K562 (cell line): ENCODE data around the gene UNC13C. TPM values are rescaled to one million over a fixed set of nuclear protein-coding genes. Genes with fewer than 3 reads are reported as not detected.

Experiments used
- ATAC-seq: fragments of 200-7000 bp; cut with Tn5 transposase; 3 replicates; pipeline ENCODE4 v1.9.1; 2020; ENCODE audit warnings: moderate library complexity
- BruUV-seq: library from RNA; stranded (reverse); fragments of 400-500 nt; replicated peaks from 2 replicates; lab custom pipeline; 2021; lab: Mats Ljungman, UMichigan
- CTCF ChIA-PET: fragments of 300-600 bp; formaldehyde crosslinking; extraction: SDS; loops from one replicate; lab custom pipeline; 2021; ENCODE audit warnings: low intra/inter-chr PET ratio; lab: Yijun Ruan, JAX
- POLR2A ChIA-PET: fragments of 300-600, 350-650 bp; sonication (Branson Sonifier 250); formaldehyde crosslinking; extraction: SDS; loops from one replicate; lab custom pipeline; 2021; ENCODE audit warnings: antibody characterized with exemption, inconsistent platforms; lab: Yijun Ruan, JAX
- DNase-seq, 4 experiments: peaks; one replicate each; pipeline versions ENCODE4 v3.0.0 to v3.0.0-alpha.2; 2011 to 2018; ENCODE audit warnings: low spot score in 3 of 4, mixed read lengths in 3 of 4; ENCODE audit errors: extremely low read depth in 1 of 4
- FAIRE-seq: peaks from 2 replicates; lab custom pipeline; 2011; peaks lifted over from hg19 to GRCh38; lab: Jason Lieb, UNC
- H2AFZ ChIP-seq: 2 replicates; pipeline ENCODE4 v1.6.0; 2011; ENCODE audit warnings: low read depth, low read length, control low read depth, inconsistent platforms
- H3K27ac ChIP-seq: fragments of 200-600 bp; 3 replicates; pipeline ENCODE4 v1.8.0; 2011; ENCODE audit warnings: low read depth, mild to moderate bottlenecking, control low read depth, inconsistent platforms, low read length, moderate library complexity, mixed read lengths; ENCODE audit errors: extremely low read depth
- H3K27me3 ChIP-seq, 2 experiments: fragments of 300-600 bp in 1 of 2; 2 replicates in 1 of 2; 3 replicates in 1 of 2; pipeline versions ENCODE4 v1.6.0 to v1.8.0; 2011; ENCODE audit warnings: inconsistent platforms in 2 of 2, low read length in 2 of 2, mild to moderate bottlenecking in 1 of 2, mixed read lengths in 1 of 2, moderate library complexity in 1 of 2; ENCODE audit not compliant: control insufficient read depth in 2 of 2, insufficient read depth in 2 of 2
- H3K36me3 ChIP-seq: fragments of 300-600 bp; 3 replicates; pipeline ENCODE4 v1.8.0; 2011; ENCODE audit warnings: mild to moderate bottlenecking, low read length, inconsistent platforms; ENCODE audit not compliant: control insufficient read depth, insufficient read depth
- H3K4me1 ChIP-seq, 2 experiments: fragments of 200-600 bp in 1 of 2; replicated peaks in 1 of 2; 2 replicates in 1 of 2; 3 replicates in 1 of 2; pipeline versions ENCODE4 v1.5.1 to v1.8.0; 2011; ENCODE audit warnings: inconsistent platforms in 2 of 2, low read length in 2 of 2, mild to moderate bottlenecking in 1 of 2, mixed read lengths in 1 of 2, moderate library complexity in 1 of 2; ENCODE audit not compliant: control insufficient read depth in 2 of 2, insufficient read depth in 2 of 2
- H3K4me2 ChIP-seq: 2 replicates; pipeline ENCODE4 v1.6.1; 2011; ENCODE audit warnings: low read length, control low read depth, inconsistent platforms, mixed read lengths; ENCODE audit not compliant: insufficient read depth
- H3K4me3 ChIP-seq: fragments of 200-600 bp; sonication (generic), shearing (Covaris generic); 2 replicates; pipeline ENCODE4 v1.5.1; 2016; ENCODE audit warnings: control low read depth, inconsistent platforms
- H3K79me2 ChIP-seq: fragments of 200-600 bp; 3 replicates; pipeline ENCODE4 v1.8.0; 2011; ENCODE audit warnings: low read length, inconsistent platforms; ENCODE audit not compliant: control insufficient read depth, insufficient read depth
- H3K9ac ChIP-seq, 2 experiments: 2 replicates each; pipeline versions ENCODE4 v1.6.0 to v1.6.1; 2011; ENCODE audit warnings: low read depth in 2 of 2, low read length in 2 of 2, control low read depth in 1 of 2, inconsistent platforms in 1 of 2, mild to moderate bottlenecking in 1 of 2, mixed read lengths in 1 of 2; ENCODE audit not compliant: insufficient read depth in 1 of 2
- H3K9me1 ChIP-seq: one replicate; pipeline ENCODE4 v1.6.0; 2011; ENCODE audit warnings: inconsistent platforms, mild to moderate bottlenecking, low read length, moderate library complexity; ENCODE audit not compliant: control insufficient read depth, insufficient read depth
- H3K9me3 ChIP-seq: replicated peaks from 2 replicates; pipeline ENCODE4 v1.5.1; 2011; ENCODE audit warnings: low read depth, low read length, inconsistent platforms; ENCODE audit not compliant: control insufficient read depth, insufficient read depth
- H4K20me1 ChIP-seq: replicated peaks from 2 replicates; pipeline ENCODE4 v1.6.1; 2011; ENCODE audit warnings: low read length, inconsistent platforms, mixed read lengths; ENCODE audit not compliant: control insufficient read depth, insufficient read depth
- GTF3C2 ChIP-seq: IDR thresholded peaks from 3 replicates; pipeline ENCODE4 v1.6.1; 2011; ENCODE audit warnings: borderline replicate concordance, mild to moderate bottlenecking, moderate library complexity; ENCODE audit not compliant: insufficient read length; ENCODE audit errors: extremely low read depth
- TCF3 ChIP-seq: sonication (generic); formaldehyde crosslinking; IDR thresholded peaks from 2 replicates; pipeline ENCODE4 v1.4.0; 2020; ENCODE audit warnings: mild to moderate bottlenecking, missing genetic modification reagents
- ZNF174 ChIP-seq: fragments of 250-450 bp; sonication (Bioruptor Pico); IDR thresholded peaks from 2 replicates; pipeline ENCODE4 v1.4.0; 2020; ENCODE audit warnings: mild to moderate bottlenecking
- WGBS: fragments of 100-300 bp; shearing (Covaris generic); methylation state at CpG from one replicate; pipeline ENCODE4 v1.1.6; 2016; ENCODE audit warnings: low coverage, mixed read lengths; ENCODE audit not compliant: insufficient coverage; ENCODE audit errors: missing lambda C conversion rate; 5-methylcytosine and 5-hydroxymethylcytosine counted together
- in situ Hi-C: fragments of 300-500 bp; cut with MboI; formaldehyde crosslinking; loops from 4 replicates; pipeline ENCODE4 v1.15.0; 2018; ENCODE audit warnings: inconsistent platforms, mixed read lengths
- intact Hi-C: fragments of 100-400 bp; cut with micrococcal nuclease; formaldehyde crosslinking; loops from 2 replicates; pipeline ENCODE4 v1.14.2; 2022
- polyA plus RNA-seq, 8 experiments: library from polyadenylated mRNA; depleted of rRNA in 4 of 8; stranded (reverse) in 5 of 8; unstranded in 3 of 8; fragments of >200 nt; fragmentation: Nextera tagmentation in 2 of 8; fragmentation: Illumina TruSeq in 1 of 8; extraction: Ambion mirVana in 2 of 8; extraction: Trizol in 1 of 8; gene quantifications; 2 replicates each; pipeline versions ENCODE4 v1.2.1 to v1.2.3, GENCODE V29; 2011 to 2014; ENCODE audit warnings: inconsistent platforms in 1 of 8, missing spikeins in 1 of 8
- total RNA-seq, 7 experiments: library from RNA; depleted of rRNA in 6 of 7; stranded (reverse); fragments of >200 nt in 6 of 7; fragmentation: Illumina TruSeq in 2 of 7; extraction: Trizol in 2 of 7; gene quantifications; 2 replicates each; pipeline versions ENCODE4 v1.2.1 to v1.2.3, GENCODE V29; 2011 to 2021; ENCODE audit warnings: low replicate concordance in 1 of 7

The UNC13C gene
- total and polyA plus RNA-seq, 9 of the 15 experiments (the other 6 are each of a cell fraction or from before 2014, with no cell fraction given): not detected

DNA sequence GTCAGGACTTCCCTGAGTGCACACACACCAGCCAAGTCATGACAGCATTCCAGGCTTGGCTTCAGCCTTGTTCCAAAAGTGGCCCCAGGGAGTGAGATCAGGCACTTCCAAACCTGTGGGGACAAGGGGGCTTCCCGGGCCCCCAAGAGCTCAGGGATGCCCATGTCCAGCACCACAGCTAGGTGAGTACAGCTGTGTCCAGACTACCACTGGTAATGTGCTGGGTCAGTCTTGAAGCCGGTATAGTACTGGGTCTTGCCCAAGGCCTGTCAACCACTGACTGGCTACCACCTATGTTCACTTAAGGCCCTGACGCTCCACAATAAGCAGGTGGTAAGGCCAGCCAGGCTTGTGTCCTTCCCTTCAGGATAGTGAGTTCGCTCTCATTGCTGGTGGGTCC, 249.3 kb downstream of the UNC13C start (continued):
- no peak for TF ChIP-seq GTF3C2
- TF ChIP-seq ZNF174 (CRISPR knock-in tag): no peak

DNA sequence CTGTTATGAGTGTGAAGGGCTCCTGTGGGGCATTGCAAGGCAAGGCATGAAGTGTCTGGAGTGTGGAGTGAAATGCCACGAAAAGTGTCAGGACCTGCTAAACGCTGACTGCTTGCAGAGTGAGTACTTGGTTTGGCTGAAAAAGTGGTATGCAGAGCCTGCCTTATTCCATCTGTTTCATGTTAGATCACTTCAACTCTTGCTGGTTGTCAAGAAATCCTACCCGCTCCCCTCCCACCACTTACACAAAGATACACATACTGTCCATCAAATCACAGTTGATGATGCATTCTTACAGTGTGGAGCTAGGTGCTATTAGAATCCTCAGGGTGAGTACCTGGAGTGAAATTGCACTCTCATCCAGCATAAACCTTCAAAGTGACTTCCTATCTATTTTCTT, 272.1 kb downstream of the UNC13C start:
- Histone ChIP-seq H3K79me2 (no peaks in the 10 kb centered on the region), H3K36me3 (no peaks in the 10 kb centered on the region), H3K4me2 (no peak overlapping the region), H3K9me1 (no peaks in the 10 kb centered on the region), H3K27me3 (no peaks in the 10 kb centered on the region), H3K4me3 (no peak overlapping the region), H3K4me1 (no peaks in the 10 kb centered on the region), H2AFZ (no peak overlapping the region), H4K20me1 (no peaks in the 10 kb centered on the region), H3K27ac (no peak overlapping the region), H3K9me3 (no peaks in the 10 kb centered on the region), H3K9ac (no peak overlapping the region)
- ATAC-seq: no peak
- BruUV-seq: no TSS peak
- no peak for DNase-seq
- 0% methylated on average over 3 of the region's 3 CpGs for WGBS
- in situ Hi-C loops (no loop called here), intact Hi-C loops (no loop called here)
- ChIA-PET POLR2A (no interaction called here), CTCF (no interaction called here)
- FAIRE-seq: no peak
- no peak for TF ChIP-seq TCF3 (CRISPR knock-in tag)
